Measurements from ENCODE around the gene LIN37.

The LIN37 gene

DNA sequence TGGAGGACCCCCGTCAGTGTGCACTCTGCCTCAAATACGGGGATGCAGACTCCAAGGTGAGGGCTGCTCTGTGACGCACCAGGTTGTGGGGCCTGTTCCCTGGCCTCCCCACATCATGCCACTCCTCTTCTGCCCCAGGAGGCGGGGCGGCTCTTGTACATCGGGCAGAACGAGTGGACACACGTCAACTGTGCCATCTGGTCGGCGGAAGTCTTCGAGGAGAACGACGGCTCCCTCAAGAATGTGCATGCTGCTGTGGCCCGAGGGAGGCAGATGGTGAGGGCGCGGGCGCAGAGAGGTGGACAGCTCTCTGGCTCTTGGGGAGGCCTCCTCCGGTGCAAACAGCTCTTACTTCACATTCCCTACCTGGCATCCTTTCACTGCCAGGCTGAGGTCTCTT is 19.4 kb upstream of the LIN37 start:
- in situ Hi-C loops (cut with MboI; ENCODE audit: low sequenced_read_pairs, unreplicated experiment), result no loop called here
- TF ChIP-seq, protein P1, sequence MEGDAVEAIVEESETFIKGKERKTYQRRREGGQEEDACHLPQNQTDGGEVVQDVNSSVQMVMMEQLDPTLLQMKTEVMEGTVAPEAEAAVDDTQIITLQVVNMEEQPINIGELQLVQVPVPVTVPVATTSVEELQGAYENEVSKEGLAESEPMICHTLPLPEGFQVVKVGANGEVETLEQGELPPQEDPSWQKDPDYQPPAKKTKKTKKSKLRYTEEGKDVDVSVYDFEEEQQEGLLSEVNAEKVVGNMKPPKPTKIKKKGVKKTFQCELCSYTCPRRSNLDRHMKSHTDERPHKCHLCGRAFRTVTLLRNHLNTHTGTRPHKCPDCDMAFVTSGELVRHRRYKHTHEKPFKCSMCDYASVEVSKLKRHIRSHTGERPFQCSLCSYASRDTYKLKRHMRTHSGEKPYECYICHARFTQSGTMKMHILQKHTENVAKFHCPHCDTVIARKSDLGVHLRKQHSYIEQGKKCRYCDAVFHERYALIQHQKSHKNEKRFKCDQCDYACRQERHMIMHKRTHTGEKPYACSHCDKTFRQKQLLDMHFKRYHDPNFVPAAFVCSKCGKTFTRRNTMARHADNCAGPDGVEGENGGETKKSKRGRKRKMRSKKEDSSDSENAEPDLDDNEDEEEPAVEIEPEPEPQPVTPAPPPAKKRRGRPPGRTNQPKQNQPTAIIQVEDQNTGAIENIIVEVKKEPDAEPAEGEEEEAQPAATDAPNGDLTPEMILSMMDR (IDR thresholded peaks at IDR 0.05; ENCODE audit: borderline replicate concordance, control extremely low read depth, extremely low read depth, insufficient read depth, missing control alignments), result no peak
- no peak for DNase-seq (ENCODE audit: low spot score)

DNA sequence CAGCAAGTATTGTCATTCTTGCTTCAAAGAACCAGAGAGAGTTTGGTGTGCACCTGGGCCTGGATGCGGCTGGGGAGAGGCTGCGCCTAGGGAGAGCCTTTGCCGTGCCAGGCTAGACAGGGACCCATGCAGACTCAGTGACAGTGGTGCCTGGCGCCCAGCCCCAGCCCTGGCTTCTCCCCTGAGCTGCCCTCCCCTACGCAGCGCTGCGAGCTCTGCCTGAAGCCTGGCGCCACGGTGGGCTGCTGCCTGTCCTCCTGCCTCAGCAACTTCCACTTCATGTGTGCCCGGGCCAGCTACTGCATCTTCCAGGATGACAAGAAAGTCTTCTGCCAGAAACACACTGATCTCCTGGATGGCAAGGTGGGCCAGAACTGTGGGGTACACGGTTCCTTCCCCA is 18.6 kb upstream of the LIN37 start:
- no peak for DNase-seq (ENCODE audit: low spot score)
- in situ Hi-C loops (cut with MboI; ENCODE audit: low sequenced_read_pairs, unreplicated experiment), result no loop called here
- TF ChIP-seq, protein P1 (IDR thresholded peaks at IDR 0.05; ENCODE audit: borderline replicate concordance, control extremely low read depth, extremely low read depth, insufficient read depth, missing control alignments), result no peak

DNA sequence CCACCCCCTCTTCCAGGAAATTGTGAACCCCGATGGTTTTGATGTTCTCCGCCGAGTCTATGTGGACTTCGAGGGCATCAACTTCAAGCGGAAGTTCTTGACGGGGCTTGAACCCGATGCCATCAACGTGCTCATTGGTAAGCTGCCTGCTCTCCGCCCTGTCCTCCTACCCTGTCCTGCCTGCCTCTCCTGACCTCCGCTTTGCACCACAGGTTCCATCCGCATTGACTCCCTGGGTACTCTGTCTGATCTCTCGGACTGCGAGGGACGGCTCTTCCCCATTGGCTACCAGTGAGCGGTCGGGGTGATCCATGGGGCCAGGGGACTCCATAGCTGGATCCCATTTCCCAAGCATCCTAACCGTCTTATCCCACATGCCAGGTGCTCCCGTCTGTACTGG is 18.1 kb upstream of the LIN37 start:
- in situ Hi-C loops (cut with MboI; ENCODE audit: low sequenced_read_pairs, unreplicated experiment), result no loop called here
- TF ChIP-seq, protein P1 (IDR thresholded peaks at IDR 0.05; ENCODE audit: borderline replicate concordance, control extremely low read depth, extremely low read depth, insufficient read depth, missing control alignments), result no peak
- no peak for DNase-seq (ENCODE audit: low spot score)

DNA sequence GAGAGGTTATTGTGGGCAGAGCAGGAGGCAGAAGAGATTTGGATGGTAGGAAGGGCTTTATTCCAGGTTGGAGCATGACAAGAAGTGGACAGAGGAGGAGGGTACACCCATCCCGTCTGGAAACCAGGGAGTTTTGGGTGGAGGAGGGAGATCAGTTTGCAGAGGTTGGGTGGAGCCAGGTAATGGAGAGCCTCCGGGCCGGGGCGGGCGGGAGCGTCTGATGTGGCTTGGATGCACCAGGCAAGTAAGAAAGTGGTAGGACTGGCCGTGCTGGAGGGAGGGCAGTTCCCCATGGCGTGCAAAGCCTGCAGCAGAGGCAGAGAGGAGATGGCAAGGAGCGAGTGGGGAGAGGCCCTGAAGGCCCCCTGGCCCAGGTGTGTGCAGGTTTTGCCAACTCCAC is 17.0 kb upstream of the LIN37 start:
- in situ Hi-C loops (cut with MboI; ENCODE audit: low sequenced_read_pairs, unreplicated experiment), result no loop called here
- DNase-seq (ENCODE audit: low spot score), result no peak
- TF ChIP-seq, protein P1 (IDR thresholded peaks at IDR 0.05; ENCODE audit: borderline replicate concordance, control extremely low read depth, extremely low read depth, insufficient read depth, missing control alignments), result no peak

DNA sequence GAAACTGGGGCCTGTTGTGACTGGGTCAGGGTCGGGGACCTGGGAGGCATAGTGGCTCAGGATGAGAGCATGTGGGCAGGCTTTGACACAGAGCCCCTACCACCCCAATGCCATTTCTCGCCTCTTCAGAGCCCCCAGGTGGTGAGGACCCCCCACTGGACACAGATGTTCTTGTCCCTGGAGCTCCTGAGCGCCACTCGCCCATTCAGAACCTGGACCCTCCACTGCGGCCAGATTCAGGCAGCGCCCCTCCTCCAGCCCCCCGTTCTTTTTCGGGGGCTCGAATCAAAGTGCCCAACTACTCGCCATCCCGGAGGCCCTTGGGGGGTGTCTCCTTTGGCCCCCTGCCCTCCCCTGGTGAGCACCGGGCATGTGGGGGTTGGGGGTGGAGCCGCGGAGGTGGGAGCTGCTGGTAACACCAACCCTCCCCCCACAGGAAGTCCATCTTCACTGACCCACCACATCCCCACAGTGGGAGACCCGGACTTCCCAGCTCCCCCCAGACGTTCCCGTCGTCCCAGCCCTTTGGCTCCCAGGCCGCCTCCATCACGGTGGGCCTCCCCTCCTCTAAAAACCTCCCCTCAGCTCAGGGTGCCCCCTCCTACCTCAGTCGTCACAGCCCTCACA is 16.5 kb upstream of the LIN37 start:
- in situ Hi-C loops (cut with MboI; ENCODE audit: low sequenced_read_pairs, unreplicated experiment), result no loop called here
- TF ChIP-seq, protein P1 (IDR thresholded peaks at IDR 0.05; ENCODE audit: borderline replicate concordance, control extremely low read depth, extremely low read depth, insufficient read depth, missing control alignments), result no peak
- DNase-seq (ENCODE audit: low spot score), result no peak

DNA sequence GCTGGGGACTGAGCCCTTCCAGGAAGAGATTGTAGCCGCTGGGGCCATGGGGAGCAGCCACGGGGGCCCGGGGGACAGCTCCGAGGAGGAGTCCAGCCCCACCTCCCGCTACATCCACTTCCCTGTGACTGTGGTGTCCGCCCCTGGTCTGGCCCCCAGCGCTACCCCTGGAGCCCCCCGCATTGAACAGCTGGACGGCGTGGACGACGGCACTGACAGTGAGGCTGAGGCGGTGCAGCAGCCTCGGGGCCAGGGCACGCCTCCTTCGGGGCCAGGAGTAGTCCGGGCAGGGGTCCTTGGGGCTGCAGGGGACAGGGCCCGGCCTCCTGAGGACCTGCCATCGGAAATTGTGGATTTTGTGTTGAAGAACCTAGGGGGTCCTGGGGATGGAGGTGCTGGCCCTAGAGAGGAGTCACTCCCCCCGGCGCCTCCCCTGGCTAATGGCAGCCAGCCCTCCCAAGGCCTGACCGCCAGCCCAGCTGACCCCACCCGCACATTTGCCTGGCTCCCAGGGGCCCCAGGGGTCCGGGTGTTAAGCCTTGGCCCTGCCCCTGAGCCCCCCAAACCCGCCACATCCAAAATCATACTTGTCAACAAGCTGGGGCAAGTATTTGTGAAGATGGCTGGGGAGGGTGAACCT is 15.7 kb upstream of the LIN37 start:
- TF ChIP-seq, protein P1 (IDR thresholded peaks at IDR 0.05; ENCODE audit: borderline replicate concordance, control extremely low read depth, extremely low read depth, insufficient read depth, missing control alignments), result no peak
- in situ Hi-C loops (cut with MboI; ENCODE audit: low sequenced_read_pairs, unreplicated experiment), result no loop called here
- no peak for DNase-seq (ENCODE audit: low spot score)
